RWPE2 (cell line): ENCODE results near the gene C9orf40.

Experiments
- ATAC-seq: fragments of 200-7000 bp; cut with Tn5 transposase; 3 replicates; pipeline ENCODE4 v1.9.1; 2021; ENCODE audit warnings: low read depth
- DNase-seq: peaks from one replicate; pipeline ENCODE4 v3.0.0-alpha.2; 2020; ENCODE audit warnings: low spot score
- H3K27ac ChIP-seq: fragments of 450-650 bp; 2 replicates; pipeline ENCODE4 v1.5.1; 2017; ENCODE audit warnings: mild to moderate bottlenecking; ENCODE audit not compliant: poor library complexity, severe bottlenecking
- H3K27me3 ChIP-seq: fragments of 250-450 bp; sonication (Bioruptor Pico); 2 replicates; pipeline ENCODE4 v1.5.1; 2021; ENCODE audit warnings: mild to moderate bottlenecking, moderate library complexity; ENCODE audit not compliant: insufficient read depth, poor library complexity, severe bottlenecking
- H3K36me3 ChIP-seq: fragments of 250-450 bp; sonication (Bioruptor Pico); 2 replicates; pipeline ENCODE4 v1.5.1; 2020; ENCODE audit warnings: low read depth, mild to moderate bottlenecking, moderate library complexity
- H3K4me1 ChIP-seq: fragments of 250-450 bp; sonication (Bioruptor Pico); 2 replicates; pipeline ENCODE4 v1.5.1; 2021; ENCODE audit warnings: mild to moderate bottlenecking, moderate library complexity; ENCODE audit not compliant: insufficient read depth, poor library complexity, severe bottlenecking
- H3K4me3 ChIP-seq: fragments of 250-450 bp; sonication (Bioruptor Pico); 2 replicates; pipeline ENCODE4 v1.5.1; 2021; ENCODE audit warnings: mild to moderate bottlenecking, moderate library complexity; ENCODE audit not compliant: severe bottlenecking
- H3K9me3 ChIP-seq: fragments of 250-450 bp; sonication (Bioruptor Pico); 2 replicates; pipeline ENCODE4 v1.5.1; 2021; ENCODE audit warnings: mild to moderate bottlenecking, moderate library complexity; ENCODE audit not compliant: severe bottlenecking
- CTCF ChIP-seq: fragments of 450-650 bp; IDR thresholded peaks from one replicate; pipeline ENCODE4 v1.5.1; 2017; ENCODE audit warnings: mild to moderate bottlenecking, moderate library complexity; ENCODE audit not compliant: poor library complexity, severe bottlenecking

The C9orf40 gene

GRCh38 chr9:74921737-74922136 lies 31.0 kb downstream of the C9orf40 start:
- Histone ChIP-seq H3K4me3 (no peak overlapping the region), H3K27ac (no peak overlapping the region), H3K36me3 (no peaks in the 10 kb centered on the region), H3K4me1 (no peaks in the 10 kb centered on the region), H3K9me3 (no peaks in the 10 kb centered on the region), H3K27me3 (no peaks in the 10 kb centered on the region)
- ATAC-seq (no peak), DNase-seq (no peak)
- no peak for TF ChIP-seq CTCF

DNA sequence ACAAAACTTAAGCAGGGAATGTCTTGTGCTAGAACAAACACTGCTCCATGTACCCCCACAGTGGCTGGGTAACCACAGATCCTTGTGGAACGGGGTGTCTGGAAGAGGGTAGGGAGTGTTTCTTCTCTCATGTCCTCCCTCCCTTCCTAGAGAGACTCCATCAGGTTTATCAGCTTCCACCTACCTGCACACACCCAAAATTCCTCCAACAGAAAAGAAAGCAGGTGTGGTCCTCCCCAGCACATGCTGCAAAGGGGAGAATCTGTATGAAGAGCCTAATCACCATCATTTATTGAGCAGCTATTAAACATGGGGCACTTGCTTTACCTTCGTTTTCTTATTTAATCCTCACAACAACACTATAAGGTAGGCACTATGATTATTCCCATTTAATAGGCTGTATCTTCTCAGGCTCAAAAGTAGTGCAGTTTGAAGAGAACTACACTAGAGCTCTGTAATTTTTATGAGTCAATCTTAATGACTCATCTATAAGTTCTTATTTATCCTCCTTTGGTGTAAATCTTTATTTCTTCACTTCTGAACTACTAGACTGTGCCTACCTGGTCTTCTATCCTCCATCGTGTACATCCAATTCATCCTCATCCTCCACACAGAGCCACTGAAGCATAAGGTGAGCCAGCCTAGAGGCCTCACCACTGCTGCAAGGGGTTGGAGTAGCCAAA lies 31.6 kb downstream of the C9orf40 start:
- ATAC-seq (peak; percentile 69), DNase-seq (no peak)
- Histone ChIP-seq H3K27ac (no peak overlapping the region), H3K9me3 (no peaks in the 10 kb centered on the region), H3K27me3 (no peaks in the 10 kb centered on the region), H3K4me1 (no peaks in the 10 kb centered on the region), H3K4me3 (no peak overlapping the region), H3K36me3 (no peaks in the 10 kb centered on the region)
- no peak for TF ChIP-seq CTCF

- Histone ChIP-seq H3K27me3 (no peaks in the 10 kb centered on the region), H3K36me3 (no peaks in the 10 kb centered on the region), H3K9me3 (no peaks in the 10 kb centered on the region), H3K4me1 (no peaks in the 10 kb centered on the region), H3K4me3 (no peak overlapping the region), H3K27ac (no peak overlapping the region)
- DNase-seq: no peak
- TF ChIP-seq CTCF: no peak
- ATAC-seq: no peak
Measured at GRCh38 chr9:74910036-74910435, 42.7 kb downstream of the C9orf40 start.

- H3K27me3 ChIP-seq: no peaks in the 10 kb centered on the region
- DNase-seq (no peak), ATAC-seq (no peak)
- H3K9me3 ChIP-seq: no peaks in the 10 kb centered on the region
- H3K36me3 ChIP-seq: no peaks in the 10 kb centered on the region
- TF ChIP-seq CTCF: no peak
- H3K27ac ChIP-seq: no peak overlapping the region
- no peaks in the 10 kb centered on the region for H3K4me1 ChIP-seq
- H3K4me3 ChIP-seq: no peak overlapping the region
Measured at GRCh38 chr9:74908665-74909064, 44.0 kb downstream of the C9orf40 start.

DNA sequence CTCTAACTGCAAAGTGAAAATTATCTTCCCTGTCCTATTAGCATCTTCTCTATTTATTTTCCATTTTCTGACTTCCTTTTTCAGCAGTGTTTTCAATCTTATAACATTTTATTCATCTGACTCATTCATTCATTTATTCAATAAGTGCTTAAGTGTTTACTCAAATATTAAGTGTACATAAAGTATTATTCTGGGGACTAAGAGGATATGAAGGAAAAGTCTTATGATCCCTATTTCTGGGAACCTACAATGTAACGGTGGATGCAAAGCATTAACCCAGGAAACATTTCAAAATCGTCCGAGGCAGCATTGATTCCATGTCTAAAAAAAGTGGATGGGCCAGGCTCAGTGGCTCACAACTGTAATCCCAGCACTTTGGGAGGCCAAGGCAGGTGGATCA lies 45.6 kb downstream of the C9orf40 start:
- Histone ChIP-seq H3K27me3 (no peaks in the 10 kb centered on the region), H3K27ac (no peak overlapping the region), H3K9me3 (no peaks in the 10 kb centered on the region), H3K4me1 (no peaks in the 10 kb centered on the region), H3K36me3 (no peaks in the 10 kb centered on the region), H3K4me3 (no peak overlapping the region)
- ATAC-seq (no peak), DNase-seq (no peak)
- no peak for TF ChIP-seq CTCF
